HepG2 (cell line): ENCODE measurements around the gene ATAD1. TPM values are rescaled to one million over a fixed set of nuclear protein-coding genes. Genes with fewer than 3 reads are reported as not detected.

Experiments used
- DNMT1 ChIP-seq: sonication (generic); formaldehyde crosslinking; IDR thresholded peaks from 2 replicates; pipeline ENCODE4 v1.5.1; 2020; ENCODE audit warnings: mild to moderate bottlenecking, missing genetic modification reagents
- ERF ChIP-seq: IDR thresholded peaks from 2 replicates; pipeline ENCODE4 v1.6.1; 2018; ENCODE audit warnings: missing biosample characterization, missing genetic modification reagents
- FOSL2 ChIP-seq: sonication (generic); formaldehyde crosslinking; IDR thresholded peaks from 2 replicates; pipeline ENCODE4 v1.4.0; 2020; ENCODE audit warnings: missing genetic modification reagents
- FOXK2 ChIP-seq: fragments of 450-650 bp; IDR thresholded peaks from 2 replicates; pipeline ENCODE4 v1.6.1; 2016
- GABPA ChIP-seq, 2 experiments: IDR thresholded peaks; 2 replicates each; pipeline ENCODE4 v1.6.1; 2011 to 2016; ENCODE audit warnings: low read depth in 2 of 2, low read length in 1 of 2, missing biosample characterization in 1 of 2, missing genetic modification characterization in 1 of 2
- GATAD1 ChIP-seq: IDR thresholded peaks from 2 replicates; pipeline ENCODE4 v1.6.1; 2016; ENCODE audit warnings: missing genetic modification reagents, missing compliant biosample characterization
- JDP2 ChIP-seq: sonication (generic); formaldehyde crosslinking; IDR thresholded peaks from 2 replicates; pipeline ENCODE4 v1.8.1; 2022; ENCODE audit warnings: missing genetic modification reagents, borderline replicate concordance
- NKX3-1 ChIP-seq: sonication (generic); formaldehyde crosslinking; IDR thresholded peaks from 2 replicates; pipeline ENCODE4 v1.5.0; 2020; ENCODE audit warnings: missing genetic modification reagents
- RXRB ChIP-seq: IDR thresholded peaks from 2 replicates; pipeline ENCODE4 v1.6.1; 2016; ENCODE audit warnings: borderline replicate concordance, missing genetic modification reagents, missing compliant biosample characterization
- SOX13 ChIP-seq, 3 experiments: fragments of 450-650 bp in 1 of 3; sonication (generic) in 1 of 3; formaldehyde crosslinking in 1 of 3; IDR thresholded peaks in 2 of 3; conservative IDR thresholded peaks in 1 of 3; 2 replicates each; pipeline versions ENCODE4 v1.5.0 to v1.6.1; 2016 to 2020; ENCODE audit warnings: antibody characterized with exemption in 1 of 3, mild to moderate bottlenecking in 1 of 3, missing compliant biosample characterization in 1 of 3, missing genetic modification reagents in 1 of 3, moderate library complexity in 1 of 3
- TRIM22 ChIP-seq: fragments of 450-650 bp; IDR thresholded peaks from 2 replicates; pipeline ENCODE4 v1.6.1; 2017
- ZBTB7B ChIP-seq: sonication (generic); formaldehyde crosslinking; IDR thresholded peaks from 2 replicates; pipeline ENCODE4 v1.4.0; 2020; ENCODE audit warnings: missing genetic modification reagents
- ZNF441 ChIP-seq: sonication (generic); formaldehyde crosslinking; IDR thresholded peaks from 2 replicates; pipeline ENCODE4 v1.7.0; 2021; ENCODE audit warnings: missing genetic modification reagents, borderline replicate concordance
- ZNF879 ChIP-seq: sonication (generic); formaldehyde crosslinking; IDR thresholded peaks from 2 replicates; pipeline ENCODE4 v1.8.1; 2023; ENCODE audit warnings: missing genetic modification reagents
- polyA plus RNA-seq, 8 experiments: library from polyadenylated mRNA; depleted of rRNA in 3 of 8; stranded (reverse) in 7 of 8; unstranded in 1 of 8; fragments of >200 nt; fragmentation: Illumina TruSeq in 4 of 8; extraction: Trizol in 4 of 8; gene quantifications; 2 replicates each; pipeline versions ENCODE4 v1.2.1 to v1.2.3, GENCODE V29; 2011 to 2016; ENCODE audit warnings: low read depth in 4 of 8, missing spikeins in 1 of 8, mixed read lengths in 1 of 8; ENCODE audit not compliant: insufficient read depth in 1 of 8
- total RNA-seq, 5 experiments: library from RNA; depleted of rRNA; stranded (reverse); fragments of >200 nt; fragmentation: Illumina TruSeq; extraction: Trizol; gene quantifications; 2 replicates each; pipeline ENCODE4 v1.2.3, GENCODE V29; 2016; ENCODE audit warnings: low read depth in 1 of 5
- TF ChIP-seq, protein P1 (sequence below): IDR thresholded peaks from 2 replicates; pipeline ENCODE4 v1.6.1; 2016; ENCODE audit warnings: mild to moderate bottlenecking
- TF ChIP-seq, protein P2 (sequence below): sonication (generic); formaldehyde crosslinking; IDR thresholded peaks from 2 replicates; pipeline ENCODE4 v1.4.0; 2020; ENCODE audit warnings: mild to moderate bottlenecking, missing genetic modification reagents
- TF ChIP-seq, protein P3 (sequence below): sonication (generic); formaldehyde crosslinking; IDR thresholded peaks from 2 replicates; pipeline ENCODE4 v1.4.0; 2020; ENCODE audit warnings: missing genetic modification reagents
- TF ChIP-seq, protein P4 (sequence below): sonication (generic); formaldehyde crosslinking; IDR thresholded peaks from 2 replicates; pipeline ENCODE4 v1.4.0; 2020; ENCODE audit warnings: missing genetic modification reagents

Gene ATAD1
- total and polyA plus RNA-seq, 2 of the 13 experiments (the other 11 are each of a cell fraction or from before 2014, with no cell fraction given): 14.9 to 28.2 TPM

GRCh38 chr10:87861953-87862678, 44.1 kb upstream of the ATAD1 start (continued):
- 0 out of 2 replicates have a peak, but pooled peaks have one; percentile 47 for TF ChIP-seq ZNF441
- peak; percentile 62 for TF ChIP-seq FOSL2 (CRISPR knock-in tag)
- TF ChIP-seq RXRB (CRISPR knock-in tag): peak; percentile 74; the same call in 1 of the 2 replicates
- TF ChIP-seq SOX13 (IDR thresholded peaks at IDR 0.05): no peak
- TF ChIP-seq SOX13 (CRISPR knock-in tag; conservative IDR thresholded peaks at IDR 0.05 in 1 of 2, IDR thresholded peaks at IDR 0.05 in 1 of 2): peak in 1 of 2 experiments; percentile 64; a peak in 2 of 4 replicates
- TF ChIP-seq, protein P1, sequence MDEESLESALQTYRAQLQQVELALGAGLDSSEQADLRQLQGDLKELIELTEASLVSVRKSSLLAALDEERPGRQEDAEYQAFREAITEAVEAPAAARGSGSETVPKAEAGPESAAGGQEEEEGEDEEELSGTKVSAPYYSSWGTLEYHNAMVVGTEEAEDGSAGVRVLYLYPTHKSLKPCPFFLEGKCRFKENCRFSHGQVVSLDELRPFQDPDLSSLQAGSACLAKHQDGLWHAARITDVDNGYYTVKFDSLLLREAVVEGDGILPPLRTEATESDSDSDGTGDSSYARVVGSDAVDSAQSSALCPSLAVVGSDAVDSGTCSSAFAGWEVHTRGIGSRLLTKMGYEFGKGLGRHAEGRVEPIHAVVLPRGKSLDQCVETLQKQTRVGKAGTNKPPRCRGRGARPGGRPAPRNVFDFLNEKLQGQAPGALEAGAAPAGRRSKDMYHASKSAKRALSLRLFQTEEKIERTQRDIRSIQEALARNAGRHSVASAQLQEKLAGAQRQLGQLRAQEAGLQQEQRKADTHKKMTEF (CRISPR knock-in tag): peak; percentile 94
- peak; percentile 82 for TF ChIP-seq GATAD1
- peak; percentile 91 for TF ChIP-seq ZBTB7B (CRISPR knock-in tag)
- TF ChIP-seq, protein P2, sequence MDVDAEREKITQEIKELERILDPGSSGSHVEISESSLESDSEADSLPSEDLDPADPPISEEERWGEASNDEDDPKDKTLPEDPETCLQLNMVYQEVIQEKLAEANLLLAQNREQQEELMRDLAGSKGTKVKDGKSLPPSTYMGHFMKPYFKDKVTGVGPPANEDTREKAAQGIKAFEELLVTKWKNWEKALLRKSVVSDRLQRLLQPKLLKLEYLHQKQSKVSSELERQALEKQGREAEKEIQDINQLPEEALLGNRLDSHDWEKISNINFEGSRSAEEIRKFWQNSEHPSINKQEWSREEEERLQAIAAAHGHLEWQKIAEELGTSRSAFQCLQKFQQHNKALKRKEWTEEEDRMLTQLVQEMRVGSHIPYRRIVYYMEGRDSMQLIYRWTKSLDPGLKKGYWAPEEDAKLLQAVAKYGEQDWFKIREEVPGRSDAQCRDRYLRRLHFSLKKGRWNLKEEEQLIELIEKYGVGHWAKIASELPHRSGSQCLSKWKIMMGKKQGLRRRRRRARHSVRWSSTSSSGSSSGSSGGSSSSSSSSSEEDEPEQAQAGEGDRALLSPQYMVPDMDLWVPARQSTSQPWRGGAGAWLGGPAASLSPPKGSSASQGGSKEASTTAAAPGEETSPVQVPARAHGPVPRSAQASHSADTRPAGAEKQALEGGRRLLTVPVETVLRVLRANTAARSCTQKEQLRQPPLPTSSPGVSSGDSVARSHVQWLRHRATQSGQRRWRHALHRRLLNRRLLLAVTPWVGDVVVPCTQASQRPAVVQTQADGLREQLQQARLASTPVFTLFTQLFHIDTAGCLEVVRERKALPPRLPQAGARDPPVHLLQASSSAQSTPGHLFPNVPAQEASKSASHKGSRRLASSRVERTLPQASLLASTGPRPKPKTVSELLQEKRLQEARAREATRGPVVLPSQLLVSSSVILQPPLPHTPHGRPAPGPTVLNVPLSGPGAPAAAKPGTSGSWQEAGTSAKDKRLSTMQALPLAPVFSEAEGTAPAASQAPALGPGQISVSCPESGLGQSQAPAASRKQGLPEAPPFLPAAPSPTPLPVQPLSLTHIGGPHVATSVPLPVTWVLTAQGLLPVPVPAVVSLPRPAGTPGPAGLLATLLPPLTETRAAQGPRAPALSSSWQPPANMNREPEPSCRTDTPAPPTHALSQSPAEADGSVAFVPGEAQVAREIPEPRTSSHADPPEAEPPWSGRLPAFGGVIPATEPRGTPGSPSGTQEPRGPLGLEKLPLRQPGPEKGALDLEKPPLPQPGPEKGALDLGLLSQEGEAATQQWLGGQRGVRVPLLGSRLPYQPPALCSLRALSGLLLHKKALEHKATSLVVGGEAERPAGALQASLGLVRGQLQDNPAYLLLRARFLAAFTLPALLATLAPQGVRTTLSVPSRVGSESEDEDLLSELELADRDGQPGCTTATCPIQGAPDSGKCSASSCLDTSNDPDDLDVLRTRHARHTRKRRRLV (CRISPR knock-in tag): peak; percentile 88
- TF ChIP-seq, protein P3, sequence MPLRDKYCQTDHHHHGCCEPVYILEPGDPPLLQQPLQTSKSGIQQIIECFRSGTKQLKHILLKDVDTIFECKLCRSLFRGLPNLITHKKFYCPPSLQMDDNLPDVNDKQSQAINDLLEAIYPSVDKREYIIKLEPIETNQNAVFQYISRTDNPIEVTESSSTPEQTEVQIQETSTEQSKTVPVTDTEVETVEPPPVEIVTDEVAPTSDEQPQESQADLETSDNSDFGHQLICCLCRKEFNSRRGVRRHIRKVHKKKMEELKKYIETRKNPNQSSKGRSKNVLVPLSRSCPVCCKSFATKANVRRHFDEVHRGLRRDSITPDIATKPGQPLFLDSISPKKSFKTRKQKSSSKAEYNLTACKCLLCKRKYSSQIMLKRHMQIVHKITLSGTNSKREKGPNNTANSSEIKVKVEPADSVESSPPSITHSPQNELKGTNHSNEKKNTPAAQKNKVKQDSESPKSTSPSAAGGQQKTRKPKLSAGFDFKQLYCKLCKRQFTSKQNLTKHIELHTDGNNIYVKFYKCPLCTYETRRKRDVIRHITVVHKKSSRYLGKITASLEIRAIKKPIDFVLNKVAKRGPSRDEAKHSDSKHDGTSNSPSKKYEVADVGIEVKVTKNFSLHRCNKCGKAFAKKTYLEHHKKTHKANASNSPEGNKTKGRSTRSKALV: peak; percentile 58; the same call in 1 of the 2 replicates
- no peak; the same call in 1 of the 2 replicates for TF ChIP-seq DNMT1 (CRISPR knock-in tag)
- peak; percentile 93 for TF ChIP-seq NKX3-1
- TF ChIP-seq ZNF879 (CRISPR knock-in tag): 0 out of 2 replicates have a peak, but pooled peaks have one; percentile 80
- no peak; the same call in 1 of the 2 replicates for TF ChIP-seq GABPA (IDR thresholded peaks at IDR 0.05; ENCODE audit: low read depth, low read length)
- TF ChIP-seq GABPA (CRISPR knock-in tag; IDR thresholded peaks at IDR 0.05; ENCODE audit: low read depth): peak; percentile 55; the same call in 1 of the 2 replicates
- TF ChIP-seq, protein P4, sequence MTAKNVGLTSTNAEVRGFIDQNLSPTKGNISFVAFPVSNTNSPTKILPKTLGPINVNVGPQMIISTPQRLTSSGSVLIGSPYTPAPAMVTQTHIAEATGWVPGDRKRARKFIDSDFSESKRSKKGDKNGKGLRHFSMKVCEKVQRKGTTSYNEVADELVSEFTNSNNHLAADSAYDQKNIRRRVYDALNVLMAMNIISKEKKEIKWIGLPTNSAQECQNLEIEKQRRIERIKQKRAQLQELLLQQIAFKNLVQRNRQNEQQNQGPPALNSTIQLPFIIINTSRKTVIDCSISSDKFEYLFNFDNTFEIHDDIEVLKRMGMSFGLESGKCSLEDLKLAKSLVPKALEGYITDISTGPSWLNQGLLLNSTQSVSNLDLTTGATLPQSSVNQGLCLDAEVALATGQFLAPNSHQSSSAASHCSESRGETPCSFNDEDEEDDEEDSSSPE (CRISPR knock-in tag): peak; percentile 71; the same call in 1 of the 2 replicates
- no peak for TF ChIP-seq JDP2
- TF ChIP-seq FOXK2: no peak
- peak; percentile 86 for TF ChIP-seq ERF (CRISPR knock-in tag)
- TF ChIP-seq TRIM22: no peak
